Activated CD4-positive, CD25-positive, alpha-beta regulatory T cell treated with anti-CD3 and anti-CD28 coated beads, Interleukin-2, amount 50 U/mL, for 24 hours (primary cell): ENCODE data around the gene SULT6B1.
"Not testable (repeated sequence)": the region's sequence is repeated elsewhere in the genome, so short reads cannot be mapped to it uniquely, and the experiment has no call there.

Experiments used
- ATAC-seq, 2 donors: fragments of 150-1000 bp; cut with Tn5 transposase; one replicate each; pipeline ENCODE4 v1.10.0; 2021; ENCODE audit warnings: mild to moderate bottlenecking in 1 of 2, moderate library complexity in 1 of 2

Gene SULT6B1

GRCh38 chr2:37195862-37196319, 7.4 kb upstream of the SULT6B1 start:
- not testable (repeated sequence) for ATAC-seq

DNA sequence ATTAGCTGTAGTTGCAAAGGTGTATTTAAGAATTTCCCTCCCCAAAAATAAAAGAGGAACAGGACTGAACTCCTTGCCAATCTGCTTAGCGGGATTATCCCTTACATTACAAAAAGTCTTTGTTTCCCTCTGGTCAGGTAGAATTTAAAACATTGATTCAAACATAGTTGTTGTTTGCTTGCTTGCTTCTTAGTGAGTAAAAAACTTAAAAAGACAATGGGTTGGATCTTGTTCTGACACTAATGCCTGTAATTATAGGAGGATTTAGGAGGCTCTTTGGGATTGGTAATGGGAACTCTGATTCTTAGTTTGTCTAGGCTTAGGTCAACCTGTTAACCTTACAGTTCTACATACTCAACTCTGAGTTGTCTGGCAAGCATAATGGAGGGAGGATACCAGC, 4.1 kb upstream of the SULT6B1 start:
- ATAC-seq: no peak

DNA sequence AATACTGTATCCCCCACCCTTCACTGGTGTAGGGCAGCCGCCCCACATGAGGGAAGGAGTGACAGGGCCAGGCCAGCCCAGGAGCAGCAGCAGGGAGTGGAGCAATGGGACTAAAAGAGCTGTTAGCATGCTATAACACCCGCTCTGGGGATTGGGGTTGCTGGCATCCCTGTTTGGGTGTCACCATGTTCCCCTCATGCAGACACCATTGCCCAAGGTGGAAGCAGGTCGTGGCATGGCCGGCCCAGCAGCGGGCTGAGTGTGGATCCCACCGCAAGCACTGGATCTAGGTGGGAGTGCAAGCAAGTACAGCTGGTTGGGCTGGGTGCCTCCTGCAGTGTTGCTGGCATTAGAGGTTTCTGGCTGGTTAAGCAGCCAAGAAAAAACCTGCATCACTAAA, 3.3 kb upstream of the SULT6B1 start:
- ATAC-seq: no peak

- ATAC-seq: no peak
These were observed 2.8 kb upstream of the SULT6B1 start for GRCh38 chr2:37191253-37191652.

DNA sequence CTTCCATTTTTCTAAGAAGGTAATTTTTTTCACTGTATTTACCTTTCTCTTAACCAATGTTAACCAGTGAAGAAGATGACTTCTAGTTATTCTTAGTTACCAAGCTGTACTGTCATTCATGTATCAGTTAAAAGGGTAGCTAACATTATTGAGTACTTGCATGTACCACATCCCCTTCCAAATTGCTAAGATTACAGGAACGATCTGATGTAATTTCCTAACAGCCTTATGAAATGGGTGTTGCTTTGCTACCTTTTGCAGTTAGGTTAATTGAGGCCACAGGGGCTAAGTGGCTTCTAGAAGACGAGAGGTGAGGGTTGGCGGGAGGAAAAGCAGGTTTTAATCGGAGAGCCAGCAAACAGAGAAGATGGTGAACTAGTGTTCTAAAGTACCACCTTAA, 1.8 kb upstream of the SULT6B1 start:
- ATAC-seq: no peak

GRCh38 chr2:37189452-37190153, 1.1 kb upstream of the SULT6B1 start:
- no peak for ATAC-seq

DNA sequence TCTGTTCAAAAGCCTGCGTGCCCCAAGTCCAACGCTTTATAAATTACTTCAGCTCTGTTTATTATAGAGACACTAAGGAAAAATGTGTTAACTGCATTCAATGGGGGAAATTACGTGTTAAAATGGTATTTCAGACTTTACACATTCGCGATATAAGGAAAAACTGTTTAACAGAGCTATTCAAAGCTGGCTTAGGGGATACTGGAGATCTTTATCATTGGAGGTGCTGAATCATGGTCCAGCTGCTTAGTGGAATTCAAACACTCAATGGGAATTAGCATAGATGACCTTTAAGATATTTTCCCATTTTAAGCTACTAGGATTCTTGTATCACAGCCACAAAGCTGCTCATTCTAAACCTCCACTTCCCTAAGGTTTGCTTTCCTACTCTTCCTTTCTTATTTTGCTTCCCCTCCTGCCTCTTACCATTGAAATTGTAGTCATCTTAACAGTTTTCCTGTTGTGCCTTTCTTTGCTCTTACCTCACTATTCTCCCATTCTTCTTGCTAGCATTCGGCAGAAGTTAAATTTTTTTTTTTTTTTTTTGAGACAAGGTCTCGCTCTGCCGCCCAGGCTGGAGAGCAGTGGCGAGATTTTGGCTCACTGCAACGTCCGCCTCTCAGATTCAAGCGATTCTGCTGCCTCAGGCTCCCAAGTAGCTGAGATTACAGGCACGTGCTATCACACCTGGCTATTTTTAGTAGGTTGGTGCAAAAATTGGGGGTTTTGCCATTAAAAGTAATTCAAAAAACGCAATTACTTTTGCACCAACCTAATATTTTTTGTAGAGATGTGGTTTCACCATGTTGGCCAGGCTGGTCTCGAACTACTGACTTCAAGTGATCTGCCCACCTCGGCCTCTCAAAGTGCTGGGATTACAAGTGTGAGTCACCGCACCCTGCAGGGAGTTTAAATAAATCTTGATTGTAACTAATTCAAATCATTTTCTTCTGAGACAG, 6.5 kb downstream of the SULT6B1 start:
- no peak for ATAC-seq

DNA sequence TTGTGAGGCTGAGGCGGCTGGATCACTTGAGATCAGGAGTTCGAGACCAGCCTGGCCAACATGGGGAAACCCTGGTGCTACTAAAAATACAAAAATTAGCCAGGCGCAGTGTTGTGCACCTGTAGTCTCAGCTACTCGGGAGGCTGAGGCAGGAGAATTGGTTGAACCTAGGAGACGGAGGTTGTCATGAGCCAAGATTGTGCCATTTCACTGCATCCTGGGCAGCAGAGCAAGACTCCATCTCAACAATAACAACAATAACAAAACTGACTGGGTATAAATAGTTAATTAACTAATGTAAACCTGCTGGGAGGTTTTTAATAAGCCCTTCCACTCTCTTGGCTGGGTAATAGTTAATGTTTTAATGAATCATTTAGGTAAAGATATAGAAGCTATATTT, 7.8 kb downstream of the SULT6B1 start:
- ATAC-seq: no peak

DNA sequence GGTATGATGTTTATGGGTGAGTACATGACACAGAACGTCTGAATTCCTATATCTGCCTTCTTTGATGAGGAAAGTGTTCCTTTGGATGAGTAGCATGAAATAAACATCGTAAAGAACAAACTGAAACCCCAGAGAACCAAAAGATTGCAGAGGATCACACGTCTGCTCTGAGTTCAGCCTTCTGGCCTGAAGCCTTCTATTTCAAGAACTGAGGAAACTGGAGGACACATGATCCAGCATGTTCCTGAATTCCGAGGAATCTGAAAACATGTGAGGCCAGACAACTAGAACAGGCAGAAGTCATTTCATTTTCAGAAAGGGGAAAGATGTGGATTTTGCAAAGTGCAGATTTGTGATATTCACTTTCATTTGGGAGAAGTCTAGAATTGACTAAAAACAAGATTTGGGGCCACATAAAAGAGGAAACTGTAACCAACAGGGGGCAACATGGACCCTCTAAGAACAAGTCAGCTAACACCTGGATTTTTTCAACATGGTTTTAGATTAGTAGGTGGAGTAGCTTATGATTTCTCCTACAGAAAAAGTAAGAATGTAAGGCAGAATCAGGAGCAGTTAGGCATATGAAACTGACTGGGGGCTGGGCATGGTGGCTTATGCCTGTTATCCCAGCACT, 8.3 kb downstream of the SULT6B1 start:
- no peak for ATAC-seq

GRCh38 chr2:37173741-37174140, 14.7 kb downstream of the SULT6B1 start:
- no peak for ATAC-seq

GRCh38 chr2:37171624-37171950, 16.9 kb downstream of the SULT6B1 start:
- ATAC-seq: no peak

- ATAC-seq: peak; percentile 56 to 63
These were observed 20.1 kb downstream of the SULT6B1 start for GRCh38 chr2:37168217-37168981.

- no peak for ATAC-seq
These were observed 20.8 kb downstream of the SULT6B1 start for GRCh38 chr2:37167636-37168180.

DNA sequence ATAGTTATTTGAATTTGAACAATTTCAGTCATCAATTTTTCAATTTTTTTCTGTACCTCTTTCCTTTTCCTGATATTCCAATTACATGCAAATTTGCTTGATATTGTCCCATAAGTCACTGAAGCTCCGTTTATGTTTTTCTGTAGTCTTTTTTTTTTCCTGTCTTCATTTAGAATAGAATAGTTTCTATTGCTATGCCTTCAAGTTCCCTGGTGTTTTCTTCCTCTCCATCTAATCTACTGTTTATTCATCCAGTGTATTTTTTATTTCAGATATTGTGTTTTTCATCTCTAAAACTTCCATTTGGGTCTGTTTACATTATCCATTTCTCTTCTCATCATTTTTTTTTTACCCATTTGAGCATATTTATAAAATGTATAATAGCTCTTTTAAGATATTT, 23.7 kb downstream of the SULT6B1 start:
- no peak for ATAC-seq

DNA sequence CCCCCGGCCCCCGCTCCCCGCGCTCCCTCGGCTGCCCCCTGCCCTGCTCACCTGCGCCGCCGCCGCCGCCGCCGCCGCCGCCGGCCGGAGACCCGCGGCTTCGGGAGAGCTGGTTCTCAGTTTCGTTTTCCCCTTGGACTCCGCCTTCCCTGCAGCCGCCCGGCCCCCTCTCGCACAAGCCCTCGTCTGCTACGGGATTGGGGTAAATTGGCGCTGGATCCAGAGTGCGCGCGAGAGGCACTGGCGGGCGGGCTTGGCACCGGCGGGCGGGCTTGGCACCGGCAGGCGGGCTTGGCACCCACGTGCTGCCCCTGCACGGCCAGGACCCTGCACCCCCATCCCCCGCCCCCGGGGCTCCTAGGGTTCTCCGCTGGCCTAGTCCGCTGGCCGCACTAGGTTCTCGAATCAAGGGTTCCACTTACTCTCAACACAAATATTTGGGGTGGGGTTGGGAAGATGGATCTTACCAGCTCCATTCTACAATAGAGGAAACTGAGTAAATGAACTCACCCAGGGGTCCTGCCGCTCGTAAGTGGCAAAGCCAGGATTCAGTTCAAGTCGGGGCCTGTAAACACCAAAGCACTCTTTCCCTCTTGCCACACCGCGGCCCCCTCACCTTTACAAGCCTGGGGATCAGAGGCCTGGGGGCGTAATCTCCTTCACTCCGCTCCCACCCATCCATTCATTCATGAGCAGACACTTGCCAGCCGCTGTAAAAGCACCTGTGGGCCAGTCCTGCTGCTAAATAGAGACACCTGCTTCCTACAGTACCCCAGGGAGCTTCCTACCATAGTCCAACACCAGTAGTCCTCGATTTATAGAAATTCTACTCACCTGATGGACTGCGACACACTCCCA, 31.4 kb downstream of the SULT6B1 start, which contains the start of gene EIF2AK2:
EIF2AK2 (minus strand) TSS at position 124 of the 858 bp plus-strand sequence. CDS start 9,174 bp downstream, outside the sequence.
- peak; percentile 91 to 94 for ATAC-seq

DNA sequence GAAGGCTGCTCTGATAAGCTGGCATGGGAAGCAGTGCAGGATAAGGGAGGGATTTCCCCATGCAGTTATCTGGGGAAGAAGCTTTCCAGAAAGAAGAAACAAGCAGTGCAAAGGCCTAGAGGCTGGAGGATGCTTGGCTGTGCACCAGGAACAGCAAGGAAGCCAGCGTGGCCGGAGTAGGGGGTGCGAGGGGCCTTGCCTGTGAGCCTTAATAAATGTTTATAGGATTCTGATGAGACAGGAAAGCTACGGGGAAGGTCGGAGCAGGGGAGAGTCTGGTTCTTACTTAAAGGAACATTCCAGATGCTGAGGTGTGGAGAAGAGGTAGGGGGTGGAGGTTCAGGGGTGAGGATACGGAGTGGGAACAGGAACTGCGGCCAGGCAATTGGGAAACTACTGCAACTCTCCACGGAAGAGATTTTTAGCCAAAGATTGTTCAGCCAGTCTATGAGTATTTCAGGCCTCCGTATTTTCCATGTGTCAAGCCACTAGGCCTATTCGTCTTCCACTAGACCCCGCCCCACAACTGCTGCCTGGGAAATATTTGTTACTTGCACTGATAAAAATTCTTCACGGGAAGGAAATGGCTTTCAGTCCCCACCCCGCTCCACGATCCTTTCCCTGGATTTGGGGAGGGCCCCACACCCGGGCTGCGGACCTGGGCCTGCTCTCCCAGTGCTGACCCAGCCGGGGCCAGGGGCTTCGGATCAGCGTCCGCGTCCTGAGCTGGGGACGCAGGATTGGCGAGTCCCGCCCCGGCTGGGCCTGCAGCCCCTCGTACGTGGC, 32.2 kb downstream of the SULT6B1 start:
- peak; percentile 6 to 14 for ATAC-seq

GRCh38 chr2:37154785-37155184, 33.7 kb downstream of the SULT6B1 start:
- ATAC-seq: no peak

GRCh38 chr2:37153224-37153623, 35.2 kb downstream of the SULT6B1 start:
- ATAC-seq: no peak

DNA sequence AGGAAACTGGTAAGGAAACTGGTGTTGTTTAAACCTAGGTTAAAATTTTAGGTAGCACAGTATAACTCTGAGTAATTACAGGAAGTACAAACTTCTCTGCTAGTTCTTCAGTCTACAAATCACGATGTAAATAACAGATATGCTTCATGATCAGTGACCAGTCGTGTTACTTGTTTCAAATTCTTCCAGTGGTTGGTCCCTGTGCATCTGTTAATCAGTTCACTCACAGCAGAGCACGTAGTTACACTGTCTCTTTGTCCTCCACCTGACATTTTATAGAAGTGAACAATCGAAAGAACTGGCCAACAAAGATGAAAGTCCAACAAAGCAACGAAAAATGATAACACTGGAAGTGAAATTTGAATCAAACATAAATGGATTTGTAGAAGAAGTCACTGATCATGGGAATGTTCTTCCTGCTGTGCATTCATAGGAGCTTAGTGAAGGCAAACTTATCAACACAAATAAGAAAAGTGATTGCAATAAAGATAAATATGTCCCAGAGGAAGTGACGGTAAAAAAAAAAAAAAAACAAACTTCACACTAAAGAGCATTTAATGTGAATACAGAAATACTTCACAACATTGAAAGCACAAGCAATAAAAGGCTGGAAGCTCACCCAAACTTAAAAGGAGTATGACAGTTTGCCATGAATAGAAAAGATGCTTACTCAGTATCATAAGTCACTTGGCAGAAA, 38.7 kb downstream of the SULT6B1 start:
- peak; percentile 65 to 81 for ATAC-seq

GRCh38 chr2:37148325-37148724, 40.1 kb downstream of the SULT6B1 start:
- no peak for ATAC-seq
